Right renal cortex interstitium (tissue), 3 donors: ENCODE data around the gene ZBTB18. TPM values are rescaled to one million over a fixed set of nuclear protein-coding genes. Genes with fewer than 3 reads are reported as not detected.

Experiments
- DNase-seq, 3 donors: peaks; one replicate each; pipeline ENCODE4 v3.0.0-alpha.2; 2013; ENCODE audit warnings: low read depth in 3 of 3, low spot score in 2 of 3
- polyA plus RNA-seq, 3 donors: library from polyadenylated mRNA; unstranded; fragments of 120-200 nt; gene quantifications; one replicate each; pipeline ENCODE4 v1.2.1, GENCODE V29; 2013; ENCODE audit not compliant: insufficient read length in 3 of 3

The ZBTB18 gene
- polyA plus RNA-seq, 3 donors = 22.3 to 24.5 (median 24.1) TPM

GRCh38 chr1:244060117-244060516 is 9.0 kb downstream of the ZBTB18 start:
- DNase-seq = no peak

GRCh38 chr1:244060686-244061085 is 9.6 kb downstream of the ZBTB18 start:
- no peak for DNase-seq

- no peak for DNase-seq
Measured at GRCh38 chr1:244062156-244062725, 11.2 kb downstream of the ZBTB18 start.

- no peak for DNase-seq
Measured at GRCh38 chr1:244063498-244063897, 12.4 kb downstream of the ZBTB18 start.

- no peak for DNase-seq
Measured at GRCh38 chr1:244064621-244065020, 13.5 kb downstream of the ZBTB18 start.

- DNase-seq = no peak
Measured at GRCh38 chr1:244065063-244065793, 14.1 kb downstream of the ZBTB18 start.

GRCh38 chr1:244065960-244066388 is 14.9 kb downstream of the ZBTB18 start:
- no peak for DNase-seq

- no peak for DNase-seq
Measured at GRCh38 chr1:244066954-244067716, 16.1 kb downstream of the ZBTB18 start.

- no peak for DNase-seq
Measured at GRCh38 chr1:244067893-244068292, 16.8 kb downstream of the ZBTB18 start.

GRCh38 chr1:244068567-244068966 is 17.5 kb downstream of the ZBTB18 start:
- no peak for DNase-seq

- DNase-seq = no peak
Measured at GRCh38 chr1:244069326-244069898, 18.3 kb downstream of the ZBTB18 start.

GRCh38 chr1:244074559-244075171 is 23.6 kb downstream of the ZBTB18 start:
- DNase-seq = no peak

- no peak for DNase-seq
Measured at GRCh38 chr1:244075247-244075722, 24.2 kb downstream of the ZBTB18 start.

- DNase-seq = no peak
Measured at GRCh38 chr1:244076740-244077139, 25.7 kb downstream of the ZBTB18 start.

GRCh38 chr1:244077473-244078220 is 26.6 kb downstream of the ZBTB18 start:
- DNase-seq = no peak

GRCh38 chr1:244080343-244080929 is 29.4 kb downstream of the ZBTB18 start:
- DNase-seq = no peak

- DNase-seq = no peak
Measured at GRCh38 chr1:244082969-244083368, 31.9 kb downstream of the ZBTB18 start.

- no peak for DNase-seq
Measured at GRCh38 chr1:244083383-244083943, 32.4 kb downstream of the ZBTB18 start.

GRCh38 chr1:244084763-244085162 is 33.7 kb downstream of the ZBTB18 start:
- DNase-seq = no peak
